ENCODE measurements around the gene CDX2. TPM values are rescaled to one million over a fixed set of nuclear protein-coding genes. Genes with fewer than 3 reads are reported as not detected.

Gene CDX2
- total and polyA plus RNA-seq, 10 of the 15 experiments (the other 5 are each of a cell fraction or from before 2014, with no cell fraction given) = 0.15 TPM; not detected in 9

DNA sequence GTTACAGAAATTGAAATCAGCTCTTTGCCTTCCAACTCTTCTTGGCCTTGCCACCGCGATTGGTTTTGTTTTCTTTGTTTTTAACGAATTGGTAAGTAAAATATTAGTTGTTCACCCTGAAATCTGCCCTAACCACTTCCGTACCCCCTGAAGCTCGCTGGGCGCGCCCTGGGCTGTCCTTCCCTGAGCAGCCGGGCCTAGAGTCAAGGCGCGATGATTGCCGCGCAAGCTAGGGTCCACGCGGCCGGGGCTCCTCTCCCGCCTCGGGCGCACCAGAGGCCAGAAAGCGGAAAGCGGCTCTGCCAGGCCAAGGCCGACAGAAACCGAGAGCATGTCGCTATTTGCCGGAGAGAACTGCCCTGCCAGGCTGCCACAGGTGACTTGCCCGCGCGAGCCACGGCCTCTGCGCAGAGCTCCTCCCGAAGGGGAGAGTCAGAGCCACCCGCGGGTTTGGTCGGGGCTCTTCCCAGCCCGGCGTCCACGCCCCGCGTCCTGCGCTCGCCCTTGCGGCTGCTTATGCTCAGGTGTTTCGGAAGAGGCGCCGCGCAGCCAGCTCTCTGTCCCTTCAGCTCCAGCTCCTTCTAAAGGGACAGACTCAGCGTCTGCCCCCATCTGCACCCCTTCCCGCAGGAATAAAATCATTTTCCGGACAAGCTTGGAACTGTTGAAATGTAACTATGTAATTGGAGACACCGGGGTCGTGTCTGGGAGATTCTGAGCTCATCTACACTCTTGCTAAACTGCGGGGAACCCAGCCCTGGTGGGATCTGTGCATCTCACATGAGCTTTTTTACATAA is 6.6 kb upstream of the CDX2 start:
- no peaks in the 10 kb centered on the region for H3K4me1 ChIP-seq (ENCODE audit: control insufficient read depth, insufficient read depth, low read length)
- DNase-seq (ENCODE audit: low read depth, low spot score) = no peak
- TF ChIP-seq MTA2 (IDR thresholded peaks at IDR 0.05; ENCODE audit: low read depth) = no peak
- TF ChIP-seq, protein P1, sequence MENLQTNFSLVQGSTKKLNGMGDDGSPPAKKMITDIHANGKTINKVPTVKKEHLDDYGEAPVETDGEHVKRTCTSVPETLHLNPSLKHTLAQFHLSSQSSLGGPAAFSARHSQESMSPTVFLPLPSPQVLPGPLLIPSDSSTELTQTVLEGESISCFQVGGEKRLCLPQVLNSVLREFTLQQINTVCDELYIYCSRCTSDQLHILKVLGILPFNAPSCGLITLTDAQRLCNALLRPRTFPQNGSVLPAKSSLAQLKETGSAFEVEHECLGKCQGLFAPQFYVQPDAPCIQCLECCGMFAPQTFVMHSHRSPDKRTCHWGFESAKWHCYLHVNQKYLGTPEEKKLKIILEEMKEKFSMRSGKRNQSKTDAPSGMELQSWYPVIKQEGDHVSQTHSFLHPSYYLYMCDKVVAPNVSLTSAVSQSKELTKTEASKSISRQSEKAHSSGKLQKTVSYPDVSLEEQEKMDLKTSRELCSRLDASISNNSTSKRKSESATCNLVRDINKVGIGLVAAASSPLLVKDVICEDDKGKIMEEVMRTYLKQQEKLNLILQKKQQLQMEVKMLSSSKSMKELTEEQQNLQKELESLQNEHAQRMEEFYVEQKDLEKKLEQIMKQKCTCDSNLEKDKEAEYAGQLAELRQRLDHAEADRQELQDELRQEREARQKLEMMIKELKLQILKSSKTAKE (IDR thresholded peaks at IDR 0.05; ENCODE audit: low read depth, poor library complexity, severe bottlenecking) = no peak
- no peak for TF ChIP-seq SRF (IDR thresholded peaks at IDR 0.05; ENCODE audit: low read depth in 2 of 2, low read length in 2 of 2)
- TF ChIP-seq FOS (IDR thresholded peaks at IDR 0.05; ENCODE audit: borderline replicate concordance, extremely low read depth, insufficient read length) = no peak
- TF ChIP-seq BACH1 (IDR thresholded peaks at IDR 0.05; ENCODE audit: borderline replicate concordance) = no peak
- no peak for TF ChIP-seq PBX3 (IDR thresholded peaks at IDR 0.05; ENCODE audit: insufficient replicate concordance, low read depth, low read length)
- TF ChIP-seq, protein P2, sequence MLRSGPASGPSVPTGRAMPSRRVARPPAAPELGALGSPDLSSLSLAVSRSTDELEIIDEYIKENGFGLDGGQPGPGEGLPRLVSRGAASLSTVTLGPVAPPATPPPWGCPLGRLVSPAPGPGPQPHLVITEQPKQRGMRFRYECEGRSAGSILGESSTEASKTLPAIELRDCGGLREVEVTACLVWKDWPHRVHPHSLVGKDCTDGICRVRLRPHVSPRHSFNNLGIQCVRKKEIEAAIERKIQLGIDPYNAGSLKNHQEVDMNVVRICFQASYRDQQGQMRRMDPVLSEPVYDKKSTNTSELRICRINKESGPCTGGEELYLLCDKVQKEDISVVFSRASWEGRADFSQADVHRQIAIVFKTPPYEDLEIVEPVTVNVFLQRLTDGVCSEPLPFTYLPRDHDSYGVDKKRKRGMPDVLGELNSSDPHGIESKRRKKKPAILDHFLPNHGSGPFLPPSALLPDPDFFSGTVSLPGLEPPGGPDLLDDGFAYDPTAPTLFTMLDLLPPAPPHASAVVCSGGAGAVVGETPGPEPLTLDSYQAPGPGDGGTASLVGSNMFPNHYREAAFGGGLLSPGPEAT (IDR thresholded peaks at IDR 0.05; ENCODE audit: low read depth) = no peak
- TF ChIP-seq RFX5 (IDR thresholded peaks at IDR 0.05; ENCODE audit: low read depth, low read length) = no peak
- TF ChIP-seq TARDBP (IDR thresholded peaks at IDR 0.05; ENCODE audit: borderline replicate concordance) = no peak
- TF ChIP-seq YY1 (IDR thresholded peaks at IDR 0.05; ENCODE audit: low read depth, low read length) = no peak
- TF ChIP-seq SUPT20H (IDR thresholded peaks at IDR 0.05; ENCODE audit: borderline replicate concordance, control insufficient read depth, low read depth, low read length) = no peak
- no peak for TF ChIP-seq MYC (IDR thresholded peaks at IDR 0.05; ENCODE audit: insufficient read depth, insufficient read length, insufficient replicate concordance, low read length, severe bottlenecking)
- no peak for TF ChIP-seq NFYB (IDR thresholded peaks at IDR 0.05; ENCODE audit: insufficient read depth, low read depth, low read length)
- no peak for TF ChIP-seq HSF1 (IDR thresholded peaks at IDR 0.05; ENCODE audit: low read depth, low read length)

More for the DNA sequence above, 6.6 kb upstream of the CDX2 start:
- in situ Hi-C loops (cut with MboI) = no loop called here
- Histone ChIP-seq H3K4me3 (no peak overlapping the region), H3K27me3 (replicated peaks in 1 of 2; ENCODE audit: control insufficient read depth in 2 of 2, insufficient read depth in 2 of 2, low read length in 1 of 2) (peaks cover 19 to 39% of the 10 kb centered on the region in 2 experiments), H2AFZ (ENCODE audit: control insufficient read depth, low read depth, low read length) (no peak overlapping the region), H4K20me1 (ENCODE audit: control insufficient read depth, insufficient read depth) (no peaks in the 10 kb centered on the region), H3K9me3 (replicated peaks; ENCODE audit: control insufficient read depth, insufficient read depth, low read length) (no peaks in the 10 kb centered on the region), H3K9ac (ENCODE audit: control insufficient read depth, insufficient read depth, low read length) (no peak overlapping the region), H3K27ac (ENCODE audit: control insufficient read depth, insufficient read depth) (no peak overlapping the region), H3K4me2 (ENCODE audit: control insufficient read depth, insufficient read depth) (no peak overlapping the region), H3K36me3 (ENCODE audit: control insufficient read depth in 2 of 2, insufficient read depth in 2 of 2, low read length in 1 of 2) (no peaks in the 10 kb centered on the region), H3K79me2 (ENCODE audit: control insufficient read depth, insufficient read depth, low read length) (no peaks in the 10 kb centered on the region)
- FAIRE-seq (no peak), ATAC-seq (no peak)
- intact Hi-C loops (cut with micrococcal nuclease; ENCODE audit: unreplicated experiment) = no loop called here
- SMC1A ChIA-PET (ENCODE audit: uncharacterized antibody, unreplicated experiment) = no interaction called here
- RAD21 ChIA-PET (ENCODE audit: unreplicated experiment) = interaction anchor here (1.3 kb wide), 1 partner anchor 9 kb away, joined by 3 read pairs; no protein-coding TSS in a partner anchor
- POLR2A ChIA-PET = interaction anchor here (0.9 kb wide), 1 partner anchor 146 kb away, joined by 4 read pairs; no protein-coding TSS in a partner anchor
- CTCF ChIA-PET = interaction anchor here (0.7 to 1.3 kb wide), 4 partner anchors 8 to 149 kb away, joined by 3 to 7 read pairs (median 4); no protein-coding TSS in a partner anchor
- 29% methylated on average over 51 of the region's 51 CpGs for WGBS (ENCODE audit: insufficient coverage, insufficient replicate concordance, low lambda C conversion rate, missing lambda C conversion rate)
- no TSS peak for BruUV-seq (replicated peaks)

All from GM12878 (cell line).